Measurements from ENCODE around the gene SRF.

DNA sequence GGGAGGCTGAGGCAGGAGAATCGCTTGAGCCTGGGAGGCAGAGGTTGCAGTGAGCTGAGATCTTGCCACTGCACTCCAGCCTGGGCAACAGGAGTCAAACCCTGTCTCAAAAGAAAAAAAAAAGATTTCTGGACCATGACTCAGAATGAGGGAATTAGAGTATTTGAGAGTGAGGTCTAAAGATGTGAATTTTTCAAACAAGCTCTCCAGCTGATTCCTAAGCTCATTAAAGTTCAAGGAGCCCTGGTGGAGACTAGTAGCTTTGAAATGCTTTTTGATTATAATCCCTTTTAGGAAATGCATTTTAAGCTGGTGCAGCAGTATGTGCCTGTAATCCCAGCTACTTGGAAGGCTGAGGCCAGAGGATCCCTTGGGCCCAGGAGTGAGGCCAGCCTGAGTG is 21.8 kb upstream of the SRF start:
- TF ChIP-seq FOXP2 (optimal IDR thresholded peaks at IDR 0.05; ENCODE audit: control extremely low read depth, extremely low read length, insufficient read depth) (no peak), EZH2 (IDR thresholded peaks at IDR 0.05) (no peak)
